Fibroblast of pulmonary artery (primary cell): ENCODE results near the gene HAUS8.
"Not testable (repeated sequence)": the region's sequence is repeated elsewhere in the genome, so short reads cannot be mapped to it uniquely, and the experiment has no call there.

Experiments used
- DNase-seq: peaks from one replicate; pipeline ENCODE4 v3.0.0-alpha.2; 2010; ENCODE audit warnings: low read depth
- H3K4me3 ChIP-seq: replicated peaks from 2 replicates; pipeline ENCODE4 v1.5.1; 2011; ENCODE audit warnings: low read depth, mild to moderate bottlenecking, control low read depth, low read length, moderate library complexity
- TF ChIP-seq, protein P1 (sequence below): IDR thresholded peaks from 2 replicates; pipeline ENCODE4 v1.5.1; 2011; ENCODE audit warnings: mild to moderate bottlenecking, control low read depth, low read length, inconsistent platforms; ENCODE audit errors: missing control alignments

Gene HAUS8

DNA sequence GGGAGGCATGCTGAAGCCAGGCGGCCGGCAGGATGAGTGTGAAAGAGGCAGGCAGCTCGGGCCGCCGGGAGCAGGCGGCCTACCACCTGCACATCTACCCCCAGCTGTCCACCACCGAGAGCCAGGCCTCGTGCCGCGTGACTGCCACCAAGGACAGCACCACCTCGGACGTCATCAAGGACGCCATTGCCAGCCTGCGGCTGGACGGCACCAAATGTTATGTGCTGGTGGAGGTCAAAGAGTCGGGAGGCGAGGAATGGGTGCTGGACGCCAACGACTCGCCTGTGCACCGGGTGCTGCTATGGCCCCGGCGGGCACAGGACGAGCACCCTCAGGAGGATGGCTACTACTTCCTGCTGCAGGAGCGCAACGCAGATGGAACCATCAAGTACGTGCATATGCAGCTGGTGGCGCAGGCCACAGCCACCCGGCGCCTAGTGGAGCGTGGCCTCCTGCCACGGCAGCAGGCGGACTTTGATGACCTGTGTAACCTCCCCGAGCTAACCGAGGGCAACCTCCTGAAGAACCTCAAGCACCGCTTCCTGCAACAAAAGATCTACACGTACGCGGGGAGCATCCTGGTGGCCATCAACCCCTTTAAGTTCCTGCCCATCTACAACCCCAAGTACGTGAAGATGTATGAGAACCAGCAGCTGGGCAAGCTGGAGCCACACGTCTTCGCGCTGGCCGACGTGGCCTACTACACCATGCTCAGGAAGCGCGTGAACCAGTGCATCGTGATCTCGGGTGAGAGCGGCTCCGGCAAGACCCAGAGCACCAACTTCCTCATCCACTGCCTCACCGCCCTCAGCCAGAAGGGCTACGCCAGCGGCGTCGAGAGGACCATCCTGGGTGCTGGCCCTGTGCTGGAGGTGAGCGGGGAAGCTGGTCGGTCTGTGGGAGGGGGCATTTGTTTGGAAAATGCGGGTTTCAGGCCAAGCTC is 26.7 kb upstream of the HAUS8 start:
- DNase-seq: no peak
- no peak overlapping the region for H3K4me3 ChIP-seq
- TF ChIP-seq, protein P1, sequence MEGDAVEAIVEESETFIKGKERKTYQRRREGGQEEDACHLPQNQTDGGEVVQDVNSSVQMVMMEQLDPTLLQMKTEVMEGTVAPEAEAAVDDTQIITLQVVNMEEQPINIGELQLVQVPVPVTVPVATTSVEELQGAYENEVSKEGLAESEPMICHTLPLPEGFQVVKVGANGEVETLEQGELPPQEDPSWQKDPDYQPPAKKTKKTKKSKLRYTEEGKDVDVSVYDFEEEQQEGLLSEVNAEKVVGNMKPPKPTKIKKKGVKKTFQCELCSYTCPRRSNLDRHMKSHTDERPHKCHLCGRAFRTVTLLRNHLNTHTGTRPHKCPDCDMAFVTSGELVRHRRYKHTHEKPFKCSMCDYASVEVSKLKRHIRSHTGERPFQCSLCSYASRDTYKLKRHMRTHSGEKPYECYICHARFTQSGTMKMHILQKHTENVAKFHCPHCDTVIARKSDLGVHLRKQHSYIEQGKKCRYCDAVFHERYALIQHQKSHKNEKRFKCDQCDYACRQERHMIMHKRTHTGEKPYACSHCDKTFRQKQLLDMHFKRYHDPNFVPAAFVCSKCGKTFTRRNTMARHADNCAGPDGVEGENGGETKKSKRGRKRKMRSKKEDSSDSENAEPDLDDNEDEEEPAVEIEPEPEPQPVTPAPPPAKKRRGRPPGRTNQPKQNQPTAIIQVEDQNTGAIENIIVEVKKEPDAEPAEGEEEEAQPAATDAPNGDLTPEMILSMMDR: no peak

DNA sequence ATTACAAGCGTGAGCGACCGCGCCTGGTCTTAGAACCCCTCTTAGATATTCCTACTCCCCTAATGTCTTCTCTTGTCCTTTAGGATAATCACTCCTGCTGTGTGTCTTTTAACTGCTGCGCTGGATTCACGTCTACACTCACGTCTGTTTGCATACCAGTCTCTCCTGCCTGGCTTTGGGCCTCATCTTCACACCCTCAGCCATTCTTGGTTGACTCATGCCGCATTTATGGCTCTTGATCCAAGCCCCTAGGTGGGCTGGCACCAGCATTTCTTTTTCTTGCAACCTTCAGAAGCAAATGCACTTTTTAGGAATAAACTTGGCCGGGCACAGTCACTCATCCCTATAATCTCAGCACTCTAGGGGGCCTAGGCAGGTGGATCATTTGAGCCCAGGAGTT is 23.1 kb upstream of the HAUS8 start:
- H3K4me3 ChIP-seq: no peak overlapping the region
- no peak for DNase-seq
- TF ChIP-seq, protein P1: no peak

DNA sequence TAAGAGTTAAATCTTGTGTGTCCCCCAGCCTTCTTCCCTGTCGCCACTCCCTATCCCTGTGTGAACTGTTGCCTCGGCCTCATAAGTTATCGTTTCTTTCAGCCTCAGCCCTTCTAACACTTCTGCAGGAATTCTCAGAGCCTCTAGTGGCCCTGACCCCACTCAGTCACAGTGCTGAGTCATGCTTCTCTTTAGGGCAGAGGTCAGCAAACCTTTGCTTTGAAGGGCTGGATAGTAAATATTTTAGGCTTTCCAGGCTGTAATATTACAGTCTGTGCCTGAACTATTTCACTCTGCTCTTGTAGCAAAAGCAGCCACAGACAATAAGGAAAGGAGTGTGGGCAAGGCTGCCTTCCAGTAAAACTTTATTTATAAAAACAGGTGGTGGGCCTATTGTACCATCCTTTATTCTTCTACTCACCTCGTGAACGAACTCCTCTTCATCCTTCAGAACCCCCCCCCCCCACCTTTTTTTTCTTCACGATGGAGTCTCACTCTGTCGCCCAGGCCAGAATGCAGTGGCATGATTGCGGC is 22.4 kb upstream of the HAUS8 start:
- TF ChIP-seq, protein P1: no peak
- peak; percentile 58 for DNase-seq
- no peak overlapping the region for H3K4me3 ChIP-seq

DNA sequence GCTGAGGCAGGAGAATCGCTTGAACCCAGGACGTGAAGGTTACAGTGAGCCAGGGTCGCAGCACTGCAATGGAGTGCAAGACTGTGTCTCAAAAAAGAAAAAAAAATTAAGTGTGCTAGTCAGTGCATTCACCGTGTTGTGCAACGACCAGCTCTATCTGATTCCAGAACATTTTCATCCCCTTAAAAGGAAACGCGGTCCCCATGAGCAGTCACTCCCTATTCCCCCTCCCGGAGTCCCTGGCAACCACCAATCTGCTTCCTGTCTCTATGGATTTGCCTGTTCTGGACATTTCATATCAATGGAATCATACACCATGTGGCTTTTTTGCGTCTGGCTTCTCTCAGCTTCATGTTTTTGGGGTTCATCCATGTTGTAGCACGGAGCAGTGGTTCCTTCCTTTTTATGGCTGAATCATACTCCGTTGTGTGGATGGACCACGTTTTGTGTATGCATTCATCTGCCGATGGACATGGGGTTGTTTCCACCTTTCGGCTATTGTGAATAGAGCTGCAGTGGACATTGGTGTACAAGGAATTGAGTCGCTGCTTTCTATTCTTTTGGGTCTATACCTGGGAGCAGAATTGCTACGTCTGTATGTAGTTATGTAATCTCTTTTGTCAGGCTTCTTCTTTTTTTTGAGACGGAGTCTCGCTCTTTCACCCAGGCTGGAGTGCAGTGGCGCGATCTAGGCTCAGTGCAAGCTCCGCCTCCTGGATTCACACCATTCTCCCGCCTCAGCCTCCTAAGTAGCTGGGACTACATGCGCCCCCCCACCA is 20.1 kb upstream of the HAUS8 start:
- DNase-seq: peak; percentile 98
- TF ChIP-seq, protein P1: no peak
- no peak overlapping the region for H3K4me3 ChIP-seq

DNA sequence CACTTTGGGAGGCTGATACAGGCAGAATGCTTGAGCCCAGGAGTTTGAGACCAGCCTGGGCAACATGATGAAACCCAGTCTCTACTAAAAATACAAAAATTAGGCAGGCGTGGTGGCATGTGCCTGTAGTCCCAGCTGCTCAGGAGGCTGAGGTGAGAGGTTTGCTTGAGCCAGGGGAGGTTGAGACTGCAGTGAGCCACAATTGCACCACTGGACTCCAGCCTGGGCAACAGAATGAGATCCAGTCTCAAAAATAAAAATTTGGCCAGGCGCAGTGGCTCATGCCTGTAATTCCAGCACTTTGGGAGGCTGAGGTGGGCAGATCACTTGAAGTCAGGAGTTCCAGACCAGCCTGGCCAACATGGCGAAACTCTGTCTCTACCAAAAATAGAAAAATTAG is 19.4 kb upstream of the HAUS8 start:
- H3K4me3 ChIP-seq, DNase-seq: not testable (repeated sequence)

DNA sequence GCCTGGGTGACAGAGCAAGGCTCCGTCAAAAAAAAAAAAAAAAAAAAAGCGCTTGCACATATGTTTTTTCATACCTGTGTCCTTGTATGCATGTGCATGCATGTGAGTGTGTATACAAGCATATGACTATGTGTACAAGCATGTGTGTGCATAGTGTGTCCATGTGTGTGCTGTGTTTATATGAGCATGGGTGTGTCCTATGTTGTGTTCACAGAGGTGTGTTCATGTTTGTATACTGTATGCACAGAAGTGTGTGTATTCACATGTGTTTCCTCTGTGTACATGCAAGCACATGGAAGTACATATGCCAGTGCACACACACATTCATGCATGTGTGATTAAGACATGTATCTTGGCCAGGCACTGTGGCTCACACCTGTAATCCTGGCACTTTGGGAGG is 17.4 kb upstream of the HAUS8 start:
- H3K4me3 ChIP-seq: no peak overlapping the region
- TF ChIP-seq, protein P1: no peak
- no peak for DNase-seq

DNA sequence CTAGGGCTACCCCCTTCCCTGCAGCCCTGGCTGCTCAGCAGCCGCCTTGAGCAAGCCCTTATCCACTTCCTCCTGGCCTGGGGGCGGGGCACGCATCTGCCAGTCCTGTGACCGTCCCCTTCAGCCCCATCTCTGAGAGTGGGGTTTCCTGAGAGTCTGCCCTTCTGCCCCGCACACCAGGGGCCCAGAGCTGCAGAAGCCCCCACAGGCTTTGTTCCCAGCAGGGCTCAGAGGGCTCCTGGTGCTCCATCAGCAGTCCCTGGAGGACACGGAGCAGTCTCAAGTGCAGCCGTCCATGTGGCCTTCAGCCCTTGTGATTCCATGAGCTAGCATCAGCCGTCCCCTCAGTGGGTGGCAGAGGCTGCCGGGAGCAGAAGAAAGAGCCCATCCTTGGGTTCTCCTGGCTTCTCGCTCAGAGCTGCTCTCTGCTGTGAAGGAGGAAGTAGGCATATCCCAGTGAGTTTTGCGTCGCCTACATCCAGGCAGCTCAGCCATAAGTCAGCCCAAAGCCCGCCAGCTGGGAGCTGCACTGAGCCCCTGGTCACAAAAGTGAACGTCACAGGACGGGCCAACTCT is 16.6 kb upstream of the HAUS8 start:
- H3K4me3 ChIP-seq: no peak overlapping the region
- TF ChIP-seq, protein P1: no peak
- no peak for DNase-seq
